Brain microvascular endothelial cell (primary cell): ENCODE results near the gene FOXN4.

ENCODE experiments used
- DNase-seq: peaks from one replicate; pipeline ENCODE4 v3.0.0-alpha.2; 2020
- H3K27ac ChIP-seq: fragments of 250-450 bp; sonication (Bioruptor Pico); 2 replicates; pipeline ENCODE4 v1.5.1; 2020; ENCODE audit warnings: mild to moderate bottlenecking, moderate library complexity
- H3K27me3 ChIP-seq: fragments of 250-450 bp; sonication (Bioruptor Pico); replicated peaks from 2 replicates; pipeline ENCODE4 v1.5.1; 2020; ENCODE audit warnings: mild to moderate bottlenecking
- H3K36me3 ChIP-seq: fragments of 250-450 bp; sonication (Bioruptor Pico); replicated peaks from 2 replicates; pipeline ENCODE4 v1.5.1; 2020; ENCODE audit warnings: mild to moderate bottlenecking
- H3K4me3 ChIP-seq: 2 replicates; pipeline ENCODE4 v1.5.1; 2011; ENCODE audit warnings: low read depth, mild to moderate bottlenecking, control low read depth, low read length, moderate library complexity
- CTCF ChIP-seq: IDR thresholded peaks from 2 replicates; pipeline ENCODE4 v1.5.1; 2011; ENCODE audit warnings: low read depth, mild to moderate bottlenecking, moderate library complexity, low read length, control low read depth, inconsistent platforms; ENCODE audit errors: missing control alignments
- in situ Hi-C: cut with HindIII; loops from 2 replicates; pipeline ENCODE4 v1.10.0; 2017; ENCODE audit warnings: low sequenced_read_pairs, low pct_ligation_motif_present

The FOXN4 gene

GRCh38 chr12:109255377-109255776 lies 53.7 kb downstream of the FOXN4 start:
- Histone ChIP-seq H3K4me3 (no peak overlapping the region), H3K27ac (no peak overlapping the region), H3K36me3 (no peaks in the 10 kb centered on the region), H3K27me3 (no peaks in the 10 kb centered on the region)
- TF ChIP-seq CTCF, result peak; percentile 33
- DNase-seq, result peak; percentile 31
- in situ Hi-C loops, result no loop called here

GRCh38 chr12:109253913-109254544 lies 55.1 kb downstream of the FOXN4 start:
- H3K27ac ChIP-seq, result no peak overlapping the region
- no peaks in the 10 kb centered on the region for H3K27me3 ChIP-seq
- no peaks in the 10 kb centered on the region for H3K36me3 ChIP-seq
- DNase-seq, result no peak
- no peak for TF ChIP-seq CTCF
- in situ Hi-C loops, result no loop called here
- no peak overlapping the region for H3K4me3 ChIP-seq

- no peak for TF ChIP-seq CTCF
- H3K27me3 ChIP-seq, result no peaks in the 10 kb centered on the region
- H3K27ac ChIP-seq, result no peak overlapping the region
- no peaks in the 10 kb centered on the region for H3K36me3 ChIP-seq
- DNase-seq, result no peak
- in situ Hi-C loops, result no loop called here
- H3K4me3 ChIP-seq, result no peak overlapping the region
Observed at GRCh38 chr12:109252799-109253198, 56.3 kb downstream of the FOXN4 start.

- no peak for TF ChIP-seq CTCF
- Histone ChIP-seq H3K27ac (no peak overlapping the region), H3K4me3 (no peak overlapping the region), H3K27me3 (no peaks in the 10 kb centered on the region), H3K36me3 (no peaks in the 10 kb centered on the region)
- DNase-seq, result no peak
- in situ Hi-C loops, result no loop called here
Observed at GRCh38 chr12:109250523-109250922, 58.6 kb downstream of the FOXN4 start.

GRCh38 chr12:109247831-109248654 lies 61.0 kb downstream of the FOXN4 start:
- Histone ChIP-seq H3K4me3 (no peak overlapping the region), H3K36me3 (no peaks in the 10 kb centered on the region), H3K27me3 (no peaks in the 10 kb centered on the region), H3K27ac (no peak overlapping the region)
- TF ChIP-seq CTCF, result no peak
- in situ Hi-C loops, result no loop called here
- DNase-seq, result no peak
